LNCAP (cell line): Measurements from ENCODE around the gene GABRG3.

Source experiments
- CTCF ChIP-seq: fragments of 450-650 bp; IDR thresholded peaks from 2 replicates; pipeline ENCODE4 v1.5.1; 2017; ENCODE audit warnings: mild to moderate bottlenecking

GABRG3 gene

GRCh38 chr15:27065151-27065550, 94.2 kb downstream of the GABRG3 start:
- TF ChIP-seq CTCF, result no peak

GRCh38 chr15:27065785-27066184, 94.8 kb downstream of the GABRG3 start:
- TF ChIP-seq CTCF, result no peak

GRCh38 chr15:27066446-27066845, 95.5 kb downstream of the GABRG3 start:
- TF ChIP-seq CTCF, result no peak

DNA sequence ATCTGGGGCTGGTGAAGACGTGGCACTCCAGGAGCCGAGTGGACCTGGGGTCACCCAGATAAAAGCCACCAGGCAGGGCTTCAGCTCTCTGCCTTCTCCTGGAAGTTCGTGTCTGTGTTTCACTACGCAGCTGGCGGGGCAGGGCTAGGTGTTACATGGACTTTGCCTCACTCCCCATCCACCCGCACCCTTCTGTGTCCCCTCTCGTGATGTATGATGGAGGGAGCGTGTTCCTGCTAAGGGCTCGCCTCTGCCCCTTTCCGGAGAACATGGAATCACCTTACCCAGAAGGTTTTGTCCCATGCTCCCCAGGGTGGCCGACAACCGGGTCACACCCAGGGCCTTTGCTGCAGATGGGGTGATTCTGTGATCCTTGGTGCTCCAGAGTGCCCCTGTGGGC, 96.2 kb downstream of the GABRG3 start:
- TF ChIP-seq CTCF, result no peak

GRCh38 chr15:27070841-27071240, 99.9 kb downstream of the GABRG3 start:
- TF ChIP-seq CTCF, result no peak

- TF ChIP-seq CTCF, result no peak
Observed at GRCh38 chr15:27074179-27074578, 103.2 kb downstream of the GABRG3 start.

- no peak for TF ChIP-seq CTCF
Observed at GRCh38 chr15:27077790-27078189, 106.8 kb downstream of the GABRG3 start.

GRCh38 chr15:27081676-27082418, 110.9 kb downstream of the GABRG3 start:
- TF ChIP-seq CTCF, result no peak
